HL-60 (cell line): ENCODE data around the gene PCSK9.

ENCODE experiments used
- GABPA ChIP-seq: IDR thresholded peaks from 2 replicates; pipeline ENCODE4 v1.6.1; 2012; ENCODE audit warnings: low read depth
- POLR2AphosphoS5 ChIP-seq: IDR thresholded peaks from 2 replicates; pipeline ENCODE4 v1.6.1; 2012; ENCODE audit warnings: low read depth
- SPI1 ChIP-seq: IDR thresholded peaks from 2 replicates; pipeline ENCODE4 v1.6.1; 2012; ENCODE audit warnings: low read depth, mild to moderate bottlenecking, borderline replicate concordance
- TF ChIP-seq, protein P1 (sequence below): IDR thresholded peaks from one replicate; pipeline ENCODE4 v1.5.1; 2011; ENCODE audit warnings: low read length, control low read depth, inconsistent platforms; ENCODE audit not compliant: insufficient read depth
- TF ChIP-seq, protein P2 (sequence below): IDR thresholded peaks from 2 replicates; pipeline ENCODE4 v1.6.1; 2012; ENCODE audit warnings: low read depth; ENCODE audit not compliant: insufficient replicate concordance

DNA sequence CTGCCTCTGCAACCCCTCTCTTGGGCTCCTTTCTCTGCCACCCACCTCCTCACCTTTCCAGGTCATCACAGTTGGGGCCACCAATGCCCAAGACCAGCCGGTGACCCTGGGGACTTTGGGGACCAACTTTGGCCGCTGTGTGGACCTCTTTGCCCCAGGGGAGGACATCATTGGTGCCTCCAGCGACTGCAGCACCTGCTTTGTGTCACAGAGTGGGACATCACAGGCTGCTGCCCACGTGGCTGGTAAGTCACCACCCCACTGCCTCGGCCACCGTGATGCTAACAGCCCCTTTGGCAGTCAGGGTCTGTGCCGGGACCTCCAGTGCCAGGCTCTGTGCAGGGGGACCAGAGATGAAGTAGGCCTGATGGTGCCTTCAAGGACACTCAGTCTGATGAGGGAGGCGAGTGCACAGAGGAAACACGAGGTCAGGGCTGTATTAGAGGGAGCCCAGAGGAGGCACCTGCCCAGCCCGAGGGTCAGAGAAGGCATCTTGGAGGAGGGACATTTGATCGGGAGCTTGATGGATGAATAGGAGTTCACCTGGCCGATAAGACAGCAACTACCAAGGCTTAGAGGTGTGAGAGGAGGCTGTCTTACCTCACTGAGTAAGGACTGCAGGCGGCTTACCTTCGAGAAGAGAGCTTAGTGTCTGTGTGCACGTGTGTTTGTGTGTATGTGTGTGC is 18.1 kb downstream of the PCSK9 start:
- TF ChIP-seq, protein P1, sequence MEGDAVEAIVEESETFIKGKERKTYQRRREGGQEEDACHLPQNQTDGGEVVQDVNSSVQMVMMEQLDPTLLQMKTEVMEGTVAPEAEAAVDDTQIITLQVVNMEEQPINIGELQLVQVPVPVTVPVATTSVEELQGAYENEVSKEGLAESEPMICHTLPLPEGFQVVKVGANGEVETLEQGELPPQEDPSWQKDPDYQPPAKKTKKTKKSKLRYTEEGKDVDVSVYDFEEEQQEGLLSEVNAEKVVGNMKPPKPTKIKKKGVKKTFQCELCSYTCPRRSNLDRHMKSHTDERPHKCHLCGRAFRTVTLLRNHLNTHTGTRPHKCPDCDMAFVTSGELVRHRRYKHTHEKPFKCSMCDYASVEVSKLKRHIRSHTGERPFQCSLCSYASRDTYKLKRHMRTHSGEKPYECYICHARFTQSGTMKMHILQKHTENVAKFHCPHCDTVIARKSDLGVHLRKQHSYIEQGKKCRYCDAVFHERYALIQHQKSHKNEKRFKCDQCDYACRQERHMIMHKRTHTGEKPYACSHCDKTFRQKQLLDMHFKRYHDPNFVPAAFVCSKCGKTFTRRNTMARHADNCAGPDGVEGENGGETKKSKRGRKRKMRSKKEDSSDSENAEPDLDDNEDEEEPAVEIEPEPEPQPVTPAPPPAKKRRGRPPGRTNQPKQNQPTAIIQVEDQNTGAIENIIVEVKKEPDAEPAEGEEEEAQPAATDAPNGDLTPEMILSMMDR: no peak
- TF ChIP-seq POLR2AphosphoS5: no peak
- TF ChIP-seq, protein P2, sequence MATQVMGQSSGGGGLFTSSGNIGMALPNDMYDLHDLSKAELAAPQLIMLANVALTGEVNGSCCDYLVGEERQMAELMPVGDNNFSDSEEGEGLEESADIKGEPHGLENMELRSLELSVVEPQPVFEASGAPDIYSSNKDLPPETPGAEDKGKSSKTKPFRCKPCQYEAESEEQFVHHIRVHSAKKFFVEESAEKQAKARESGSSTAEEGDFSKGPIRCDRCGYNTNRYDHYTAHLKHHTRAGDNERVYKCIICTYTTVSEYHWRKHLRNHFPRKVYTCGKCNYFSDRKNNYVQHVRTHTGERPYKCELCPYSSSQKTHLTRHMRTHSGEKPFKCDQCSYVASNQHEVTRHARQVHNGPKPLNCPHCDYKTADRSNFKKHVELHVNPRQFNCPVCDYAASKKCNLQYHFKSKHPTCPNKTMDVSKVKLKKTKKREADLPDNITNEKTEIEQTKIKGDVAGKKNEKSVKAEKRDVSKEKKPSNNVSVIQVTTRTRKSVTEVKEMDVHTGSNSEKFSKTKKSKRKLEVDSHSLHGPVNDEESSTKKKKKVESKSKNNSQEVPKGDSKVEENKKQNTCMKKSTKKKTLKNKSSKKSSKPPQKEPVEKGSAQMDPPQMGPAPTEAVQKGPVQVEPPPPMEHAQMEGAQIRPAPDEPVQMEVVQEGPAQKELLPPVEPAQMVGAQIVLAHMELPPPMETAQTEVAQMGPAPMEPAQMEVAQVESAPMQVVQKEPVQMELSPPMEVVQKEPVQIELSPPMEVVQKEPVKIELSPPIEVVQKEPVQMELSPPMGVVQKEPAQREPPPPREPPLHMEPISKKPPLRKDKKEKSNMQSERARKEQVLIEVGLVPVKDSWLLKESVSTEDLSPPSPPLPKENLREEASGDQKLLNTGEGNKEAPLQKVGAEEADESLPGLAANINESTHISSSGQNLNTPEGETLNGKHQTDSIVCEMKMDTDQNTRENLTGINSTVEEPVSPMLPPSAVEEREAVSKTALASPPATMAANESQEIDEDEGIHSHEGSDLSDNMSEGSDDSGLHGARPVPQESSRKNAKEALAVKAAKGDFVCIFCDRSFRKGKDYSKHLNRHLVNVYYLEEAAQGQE: no peak
- no peak for TF ChIP-seq SPI1
- TF ChIP-seq GABPA: no peak
